ENCODE results near the gene LNP1.

- no peak for TF ChIP-seq CTCF (IDR thresholded peaks at IDR 0.05)
- TF ChIP-seq POLR2A (IDR thresholded peaks at IDR 0.05), result no peak
These were observed 42.4 kb downstream of the LNP1 start for GRCh38 chr3:100443690-100444089.

All from right lobe of liver (tissue), 4 donors.